GM12878 (cell line): ENCODE results near the gene HAPSTR1.

Source experiments
- ATF3 ChIP-seq: IDR thresholded peaks from 2 replicates; pipeline ENCODE4 v1.6.1; 2011; ENCODE audit warnings: low read depth, mild to moderate bottlenecking, low read length, moderate library complexity, borderline replicate concordance; ENCODE audit errors: extremely low read depth
- BRCA1 ChIP-seq: IDR thresholded peaks from 2 replicates; pipeline ENCODE4 v1.6.1; 2011; ENCODE audit warnings: low read depth, low read length, improper control_type of control experiment
- CHD2 ChIP-seq: IDR thresholded peaks from 2 replicates; pipeline ENCODE4 v1.6.1; 2011; ENCODE audit warnings: low read depth, low read length, improper control_type of control experiment, borderline replicate concordance
- CREM ChIP-seq: IDR thresholded peaks from 2 replicates; pipeline ENCODE4 v1.6.1; 2014; ENCODE audit warnings: antibody characterized with exemption, low read depth
- CTCF ChIP-seq, 3 experiments: IDR thresholded peaks in 2 of 3; conservative IDR thresholded peaks in 1 of 3; 2 replicates each; pipeline ENCODE4 v1.5.1; 2011; ENCODE audit warnings: low read depth in 3 of 3, low read length in 3 of 3, mild to moderate bottlenecking in 3 of 3, control low read depth in 2 of 3, moderate library complexity in 2 of 3, inconsistent platforms in 1 of 3, mixed read lengths in 1 of 3; ENCODE audit not compliant: control insufficient read depth in 2 of 3, insufficient read depth in 1 of 3; ENCODE audit errors: extremely low read depth in 1 of 3
- E4F1 ChIP-seq: fragments of 450-650 bp; IDR thresholded peaks from 2 replicates; pipeline ENCODE4 v1.6.1; 2018; ENCODE audit warnings: borderline replicate concordance, mild to moderate bottlenecking; ENCODE audit not compliant: partially characterized antibody
- EZH2 ChIP-seq: IDR thresholded peaks from 2 replicates; pipeline ENCODE4 v1.6.1; 2012; ENCODE audit warnings: low read depth, mild to moderate bottlenecking, control low read depth, inconsistent platforms, low read length, borderline replicate concordance; ENCODE audit not compliant: control insufficient read depth
- KDM1A ChIP-seq: fragments of 200-600 bp; sonication (generic); IDR thresholded peaks from 2 replicates; pipeline ENCODE4 v1.6.1; 2016; ENCODE audit warnings: borderline replicate concordance
- NRF1 ChIP-seq: conservative IDR thresholded peaks from 2 replicates; pipeline ENCODE4 v1.6.1; 2011; ENCODE audit warnings: mild to moderate bottlenecking, low read depth, low read length, improper control_type of control experiment
- SMC3 ChIP-seq: IDR thresholded peaks from 2 replicates; pipeline ENCODE4 v1.6.1; 2011; ENCODE audit warnings: low read length, improper control_type of control experiment, borderline replicate concordance
- SP1 ChIP-seq: IDR thresholded peaks from one replicate; pipeline ENCODE4 v1.6.1; 2011; ENCODE audit warnings: low read depth, low read length
- SUZ12 ChIP-seq: fragments of 200-600 bp; sonication (generic); IDR thresholded peaks from one replicate; pipeline ENCODE4 v1.6.1; 2018; ENCODE audit warnings: antibody characterized with exemption, mild to moderate bottlenecking; ENCODE audit not compliant: unreplicated experiment
- TAF1 ChIP-seq: IDR thresholded peaks from 2 replicates; pipeline ENCODE4 v1.6.1; 2011; ENCODE audit warnings: mild to moderate bottlenecking, low read depth, low read length, borderline replicate concordance
- YY1 ChIP-seq: IDR thresholded peaks from 2 replicates; pipeline ENCODE4 v1.6.1; 2011; ENCODE audit warnings: low read depth, mild to moderate bottlenecking, low read length

- TF ChIP-seq BRCA1 (no peak), CTCF (IDR thresholded peaks at IDR 0.05 in 2 of 3, conservative IDR thresholded peaks at IDR 0.05 in 1 of 3; ENCODE audit: control insufficient read depth in 2 of 3, extremely low read depth in 1 of 3, insufficient read depth in 1 of 3, low read depth in 3 of 3, low read length in 3 of 3) (no peak), KDM1A (no peak), NRF1 (no peak), SP1 (no peak), CREM (no peak), CHD2 (no peak), ATF3 (no peak), YY1 (no peak), TAF1 (no peak), E4F1 (no peak), SUZ12 (no peak), EZH2 (no peak), SMC3 (no peak)
Observed at GRCh38 chr16:9098377-9099090, 7.1 kb downstream of the HAPSTR1 start.
